NT2/D1 (cell line): ENCODE results near the gene VWA2.

Experiments
- YY1 ChIP-seq: IDR thresholded peaks from 2 replicates; pipeline ENCODE4 v1.6.1; 2011; ENCODE audit not compliant: insufficient read length, insufficient read depth
- ZNF274 ChIP-seq: IDR thresholded peaks from 2 replicates; pipeline ENCODE4 v1.6.1; 2011; ENCODE audit warnings: mild to moderate bottlenecking, low read depth, low read length

DNA sequence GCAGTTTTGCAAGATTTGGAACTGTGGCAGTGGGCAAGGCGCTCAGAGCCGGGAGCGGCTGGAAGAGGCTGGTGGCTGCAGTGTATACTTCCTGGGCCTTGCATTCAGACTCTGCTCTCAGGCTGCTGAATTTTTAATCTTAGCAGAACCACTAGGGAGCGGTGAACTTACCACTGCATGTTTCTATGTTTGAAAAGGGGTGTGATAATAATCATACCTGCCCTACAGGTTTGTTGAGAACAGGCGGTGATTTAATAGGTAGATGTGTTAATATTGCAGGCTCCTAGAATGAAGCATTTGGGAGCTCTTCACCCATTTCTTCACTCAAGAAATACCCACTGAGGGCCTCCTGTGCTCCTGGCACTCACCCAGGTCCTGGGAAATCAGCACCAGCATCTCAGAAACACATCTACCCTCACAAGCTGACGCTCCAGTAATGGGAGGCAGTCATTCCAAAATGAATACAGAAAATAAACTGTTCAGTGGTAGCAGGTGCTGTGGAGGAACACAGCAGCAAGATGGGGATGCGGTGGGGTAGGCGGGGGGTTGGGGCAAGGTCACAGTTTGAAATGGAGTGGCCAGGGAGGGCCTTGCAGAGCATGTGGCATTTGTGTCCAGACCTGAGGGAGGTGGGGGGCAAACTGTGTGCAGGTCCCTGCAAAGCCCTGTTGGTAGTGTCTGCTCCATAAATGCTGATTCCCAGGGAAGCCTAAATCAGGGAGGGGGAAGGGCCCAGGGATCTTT lies 41.0 kb downstream of the VWA2 start:
- TF ChIP-seq YY1 (no peak), ZNF274 (no peak)
